Natural killer cell (primary cell): ENCODE data around the gene N4BP2. TPM values are rescaled to one million over a fixed set of nuclear protein-coding genes. Genes with fewer than 3 reads are reported as not detected.

Experiments used
- ATAC-seq, 3 donors: fragments of 150-1000 bp in 2 of 3; fragments of 200-7000 bp in 1 of 3; cut with Tn5 transposase; 1 replicate in 1 of 3; 2 replicates in 2 of 3; pipeline ENCODE4 v1.10.0; 2021; ENCODE audit warnings: mild to moderate bottlenecking in 2 of 3, moderate library complexity in 2 of 3
- DNase-seq, 2 donors: peaks; one replicate each; pipeline versions ENCODE4 v3.0.0 to v3.0.0-alpha.2; 2013 to 2021; ENCODE audit warnings: mixed read lengths in 1 of 2
- H3K27ac ChIP-seq: one replicate; pipeline ENCODE4 v1.5.1; 2013; ENCODE audit warnings: mild to moderate bottlenecking, low read length
- H3K27me3 ChIP-seq: one replicate; pipeline ENCODE4 v1.6.1; 2013; ENCODE audit warnings: low read length; ENCODE audit not compliant: control insufficient read depth, insufficient read depth
- H3K36me3 ChIP-seq: one replicate; pipeline ENCODE4 v1.6.1; 2013; ENCODE audit warnings: low read length; ENCODE audit not compliant: control insufficient read depth, insufficient read depth
- H3K4me1 ChIP-seq: one replicate; pipeline ENCODE4 v1.6.1; 2013; ENCODE audit warnings: low read length; ENCODE audit not compliant: control insufficient read depth, insufficient read depth
- H3K4me3 ChIP-seq: one replicate; pipeline ENCODE4 v1.5.1; 2013; ENCODE audit warnings: low read length
- H3K9me3 ChIP-seq: one replicate; pipeline ENCODE4 v1.6.1; 2013; ENCODE audit warnings: low read length; ENCODE audit not compliant: control insufficient read depth, insufficient read depth
- H3K27ac Mint-ChIP-seq, 2 donors: one replicate each; pipeline ENCODE4 v1.8.0; 2022; ENCODE audit warnings: mild to moderate bottlenecking in 2 of 2, mixed read lengths in 2 of 2, moderate library complexity in 1 of 2
- H3K27me3 Mint-ChIP-seq, 2 donors: one replicate each; pipeline ENCODE4 v1.8.0; 2022; ENCODE audit warnings: low read depth in 2 of 2, mixed read lengths in 2 of 2
- H3K36me3 Mint-ChIP-seq: one replicate; pipeline ENCODE4 v1.8.0; 2022; ENCODE audit warnings: mixed read lengths
- H3K4me1 Mint-ChIP-seq, 2 donors: one replicate each; pipeline ENCODE4 v1.8.0; 2022; ENCODE audit warnings: mixed read lengths in 2 of 2
- H3K4me3 Mint-ChIP-seq: one replicate; pipeline ENCODE4 v1.8.0; 2022; ENCODE audit warnings: mild to moderate bottlenecking, moderate library complexity, mixed read lengths
- H3K9me3 Mint-ChIP-seq, 2 donors: one replicate each; pipeline ENCODE4 v1.8.0; 2022; ENCODE audit warnings: mixed read lengths in 2 of 2
- CTCF ChIP-seq: fragments of 200-600 bp; IDR thresholded peaks from one replicate; pipeline ENCODE4 v1.8.0; 2022; ENCODE audit warnings: antibody characterized with exemption
- WGBS: methylation state at CpG from one replicate; pipeline ENCODE4 v1.1.7; 2013; ENCODE audit warnings: missing lambda C conversion rate; ENCODE audit not compliant: insufficient coverage; 5-methylcytosine and 5-hydroxymethylcytosine counted together
- intact Hi-C: fragments of 100-400 bp; cut with micrococcal nuclease; formaldehyde crosslinking; loops from one replicate; pipeline ENCODE4 v1.14.2; 2022
- total RNA-seq, 4 donors: library from RNA; stranded (reverse); fragments of 120-200 nt in 1 of 4; gene quantifications; one replicate each; pipeline versions ENCODE4 v1.2.3 to v1.2.4, GENCODE V29; 2013 to 2022

N4BP2 gene
- total RNA-seq, 3 donors from 2014 or later (not counting 1 experiment from before 2014, with no cell fraction given), result 16.4 to 22.4 (median 17.5) TPM

- Mint-ChIP-seq H3K4me1 (peaks cover 0 to 5% of the 10 kb centered on the region in 2 donors), H3K27ac (no peak overlapping the region)
- intact Hi-C loops, result no loop called here
These were observed 122.7 kb downstream of the N4BP2 start for GRCh38 chr4:40179360-40179759.

GRCh38 chr4:40180356-40180755, 123.7 kb downstream of the N4BP2 start:
- Mint-ChIP-seq H3K4me3 (no peak overlapping the region), H3K9me3 (no peaks in the 10 kb centered on the region), H3K27ac (no peak overlapping the region), H3K27me3 (no peaks in the 10 kb centered on the region), H3K4me1 (peaks cover 0 to 5% of the 10 kb centered on the region in 2 donors), H3K36me3 (no peaks in the 10 kb centered on the region)
- intact Hi-C loops, result no loop called here
- Histone ChIP-seq H3K4me1 (peaks cover 5% of the 10 kb centered on the region), H3K27me3 (no peaks in the 10 kb centered on the region), H3K9me3 (no peaks in the 10 kb centered on the region), H3K4me3 (no peak overlapping the region), H3K27ac (no peak overlapping the region), H3K36me3 (no peaks in the 10 kb centered on the region)
- DNase-seq, result no peak
- ATAC-seq, result no peak
- no peak for TF ChIP-seq CTCF
- no CpG with 5 or more reads among the region's 1 CpG for WGBS

More at GRCh38 chr4:40179360-40179759, 122.7 kb downstream of the N4BP2 start:
- Histone ChIP-seq H3K27me3 (no peaks in the 10 kb centered on the region), H3K4me3 (no peak overlapping the region), H3K4me1 (peaks cover 5% of the 10 kb centered on the region), H3K27ac (no peak overlapping the region), H3K36me3 (no peaks in the 10 kb centered on the region), H3K9me3 (no peaks in the 10 kb centered on the region)
- Mint-ChIP-seq H3K36me3 (no peaks in the 10 kb centered on the region), H3K27me3 (no peaks in the 10 kb centered on the region), H3K4me3 (no peak overlapping the region), H3K9me3 (no peaks in the 10 kb centered on the region)
- TF ChIP-seq CTCF, result no peak
- ATAC-seq, result no peak
- no CpG with 5 or more reads among the region's 1 CpG for WGBS
- DNase-seq, result no peak

- Histone ChIP-seq H3K36me3 (no peaks in the 10 kb centered on the region), H3K9me3 (no peaks in the 10 kb centered on the region), H3K4me3 (no peak overlapping the region), H3K27me3 (no peaks in the 10 kb centered on the region), H3K4me1 (peaks cover 5% of the 10 kb centered on the region), H3K27ac (no peak overlapping the region)
- peaks cover 0 to 5% of the 10 kb centered on the region in 2 donors for H3K4me1 Mint-ChIP-seq
- DNase-seq, result no peak
- no peak for TF ChIP-seq CTCF
- no peaks in the 10 kb centered on the region for H3K9me3 Mint-ChIP-seq
- WGBS, result 70% methylated on average over 3 of the region's 4 CpGs
- ATAC-seq, result no peak
- H3K27ac Mint-ChIP-seq, result no peak overlapping the region
- no peaks in the 10 kb centered on the region for H3K36me3 Mint-ChIP-seq
- H3K27me3 Mint-ChIP-seq, result no peaks in the 10 kb centered on the region
- no peak overlapping the region for H3K4me3 Mint-ChIP-seq
- intact Hi-C loops, result no loop called here
These were observed 125.4 kb downstream of the N4BP2 start for GRCh38 chr4:40182001-40182400.

- H3K27ac ChIP-seq, result no peak overlapping the region
- no peak for TF ChIP-seq CTCF
- DNase-seq (no peak), ATAC-seq (no peak)
- H3K4me3 ChIP-seq, result no peak overlapping the region
- intact Hi-C loops, result no loop called here
- H3K27ac Mint-ChIP-seq, result no peak overlapping the region
- H3K36me3 Mint-ChIP-seq, result no peaks in the 10 kb centered on the region
- no peaks in the 10 kb centered on the region for H3K27me3 ChIP-seq
- peaks cover 5% of the 10 kb centered on the region for H3K4me1 ChIP-seq
- H3K9me3 Mint-ChIP-seq, result no peaks in the 10 kb centered on the region
- WGBS, result 86% methylated on average over 2 of the region's 3 CpGs
- H3K27me3 Mint-ChIP-seq, result no peaks in the 10 kb centered on the region
- H3K36me3 ChIP-seq, result no peaks in the 10 kb centered on the region
- no peak overlapping the region for H3K4me3 Mint-ChIP-seq
- H3K9me3 ChIP-seq, result no peaks in the 10 kb centered on the region
- peaks cover 0 to 5% of the 10 kb centered on the region in 2 donors for H3K4me1 Mint-ChIP-seq
These were observed 126.3 kb downstream of the N4BP2 start for GRCh38 chr4:40182954-40183353.
